HG03442 (cell line): ENCODE measurements around the gene AMFR.

ENCODE experiments used
- ATAC-seq: cut with Tn5 transposase; IDR thresholded peaks from one replicate; pipeline ENCODE4 v1.9.1; 2021; ENCODE audit warnings: mild to moderate bottlenecking, moderate library complexity; ENCODE audit not compliant: unreplicated experiment

The AMFR gene

GRCh38 chr16:56314244-56314850, 111.0 kb downstream of the AMFR start:
- no peak for ATAC-seq

GRCh38 chr16:56312556-56312955, 112.8 kb downstream of the AMFR start:
- ATAC-seq: no peak

GRCh38 chr16:56312028-56312300, 113.4 kb downstream of the AMFR start:
- no peak for ATAC-seq
